Embryonic facial prominence (tissue), 1 donor: ENCODE results near the gene LLGL1.

Experiments used
- DNase-seq: peaks from one replicate; pipeline ENCODE4 v3.0.0-alpha.2; 2016; ENCODE audit errors: extremely low spot score

Gene LLGL1

GRCh38 chr17:18252160-18252559, 26.7 kb downstream of the LLGL1 start:
- no peak for DNase-seq

GRCh38 chr17:18253187-18253884, 27.9 kb downstream of the LLGL1 start:
- DNase-seq, result no peak

- no peak for DNase-seq
Measured at GRCh38 chr17:18253947-18254821, 28.7 kb downstream of the LLGL1 start.

GRCh38 chr17:18254888-18255649, 29.6 kb downstream of the LLGL1 start:
- DNase-seq, result no peak

GRCh38 chr17:18256351-18256750, 30.9 kb downstream of the LLGL1 start:
- no peak for DNase-seq

GRCh38 chr17:18256776-18257175, 31.3 kb downstream of the LLGL1 start:
- no peak for DNase-seq

GRCh38 chr17:18257268-18257981, 32.0 kb downstream of the LLGL1 start:
- DNase-seq, result no peak

- DNase-seq, result no peak
Measured at GRCh38 chr17:18257982-18258355, 32.5 kb downstream of the LLGL1 start.

- DNase-seq, result no peak
Measured at GRCh38 chr17:18258356-18259038, 33.1 kb downstream of the LLGL1 start, which contains the start of gene FLII. Gene FLII, minus strand, starts transcription at chr17:18258738. Its CDS starts 48 bp downstream, at chr17:18258690.

- no peak for DNase-seq
Measured at GRCh38 chr17:18259621-18260331, 34.3 kb downstream of the LLGL1 start.

GRCh38 chr17:18260332-18261145, 35.1 kb downstream of the LLGL1 start, which contains the start of gene MIEF2:
Gene MIEF2, plus strand, starts transcription at chr17:18260662. Its CDS starts 2,059 bp downstream, at chr17:18262721.
- DNase-seq, result peak; percentile 88

- DNase-seq, result no peak
Measured at GRCh38 chr17:18261146-18261515, 35.7 kb downstream of the LLGL1 start.

GRCh38 chr17:18261659-18262058, 36.2 kb downstream of the LLGL1 start:
- no peak for DNase-seq

GRCh38 chr17:18262111-18262510, 36.7 kb downstream of the LLGL1 start:
- DNase-seq, result no peak

- DNase-seq, result no peak
Measured at GRCh38 chr17:18262641-18263040, 37.2 kb downstream of the LLGL1 start.

GRCh38 chr17:18263885-18264682, 38.6 kb downstream of the LLGL1 start:
- no peak for DNase-seq

- DNase-seq, result no peak
Measured at GRCh38 chr17:18267366-18267765, 41.9 kb downstream of the LLGL1 start.

GRCh38 chr17:18267927-18268711, 42.7 kb downstream of the LLGL1 start:
- no peak for DNase-seq
